ENCODE results near the gene NEXN. TPM values are rescaled to one million over a fixed set of nuclear protein-coding genes. Genes with fewer than 3 reads are reported as not detected.

The NEXN gene
- total and polyA plus RNA-seq, 10 donors: 3.4 to 9.9 (median 6.1) TPM

DNA sequence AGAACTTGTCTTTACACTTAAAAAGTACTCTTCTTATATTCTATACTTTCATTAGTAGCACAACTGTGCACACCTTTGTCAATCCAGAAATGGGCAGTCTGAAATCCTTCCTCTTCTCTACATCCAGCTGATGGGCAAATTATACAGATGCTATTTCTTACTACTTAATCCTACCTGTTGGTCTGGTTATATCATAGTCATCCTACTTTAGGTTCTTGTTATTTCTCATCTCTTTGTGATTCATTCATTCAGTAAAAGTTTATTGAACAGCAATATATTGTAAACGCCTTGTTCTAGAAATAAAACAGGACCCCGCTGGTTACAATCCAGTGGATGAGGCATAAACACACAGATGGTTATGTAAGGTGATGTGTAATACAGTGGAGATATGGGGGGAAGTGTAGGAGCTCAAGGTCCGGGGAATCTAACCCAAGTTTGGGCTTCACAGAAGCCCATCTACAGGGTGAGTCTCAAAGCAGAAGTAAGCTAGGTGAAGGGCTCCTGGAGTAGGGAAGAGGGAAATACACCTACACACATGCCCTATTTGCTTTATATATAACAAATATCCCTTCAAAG is 102.3 kb downstream of the NEXN start:
- intact Hi-C loops (cut with DNase I; ENCODE audit: low total_unique reads): no loop called here
- 72 to 91% (median 87%) methylated on average over 3 of the region's 3 CpGs for WGBS, 5 donors
- Histone ChIP-seq H3K27me3 (replicated peaks in 1 of 7) (no peaks in the 10 kb centered on the region), H3K4me1 (peaks cover 0 to 25% (median 6%) of the 10 kb centered on the region in 6 donors), H3K9me3 (no peaks in the 10 kb centered on the region), H3K27ac (no peak overlapping the region), H3K4me3 (no peak overlapping the region), H3K36me3 (peaks cover 0 to 16% (median 3%) of the 10 kb centered on the region in 6 donors)
- DNase-seq: no peak
- TF ChIP-seq POLR2A (IDR thresholded peaks at IDR 0.05) (no peak), POLR2AphosphoS5 (IDR thresholded peaks at IDR 0.05) (no peak)
- TF ChIP-seq, protein P1, sequence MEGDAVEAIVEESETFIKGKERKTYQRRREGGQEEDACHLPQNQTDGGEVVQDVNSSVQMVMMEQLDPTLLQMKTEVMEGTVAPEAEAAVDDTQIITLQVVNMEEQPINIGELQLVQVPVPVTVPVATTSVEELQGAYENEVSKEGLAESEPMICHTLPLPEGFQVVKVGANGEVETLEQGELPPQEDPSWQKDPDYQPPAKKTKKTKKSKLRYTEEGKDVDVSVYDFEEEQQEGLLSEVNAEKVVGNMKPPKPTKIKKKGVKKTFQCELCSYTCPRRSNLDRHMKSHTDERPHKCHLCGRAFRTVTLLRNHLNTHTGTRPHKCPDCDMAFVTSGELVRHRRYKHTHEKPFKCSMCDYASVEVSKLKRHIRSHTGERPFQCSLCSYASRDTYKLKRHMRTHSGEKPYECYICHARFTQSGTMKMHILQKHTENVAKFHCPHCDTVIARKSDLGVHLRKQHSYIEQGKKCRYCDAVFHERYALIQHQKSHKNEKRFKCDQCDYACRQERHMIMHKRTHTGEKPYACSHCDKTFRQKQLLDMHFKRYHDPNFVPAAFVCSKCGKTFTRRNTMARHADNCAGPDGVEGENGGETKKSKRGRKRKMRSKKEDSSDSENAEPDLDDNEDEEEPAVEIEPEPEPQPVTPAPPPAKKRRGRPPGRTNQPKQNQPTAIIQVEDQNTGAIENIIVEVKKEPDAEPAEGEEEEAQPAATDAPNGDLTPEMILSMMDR (IDR thresholded peaks at IDR 0.05 in 8 of 11, conservative IDR thresholded peaks at IDR 0.05 in 3 of 11): no peak

DNA sequence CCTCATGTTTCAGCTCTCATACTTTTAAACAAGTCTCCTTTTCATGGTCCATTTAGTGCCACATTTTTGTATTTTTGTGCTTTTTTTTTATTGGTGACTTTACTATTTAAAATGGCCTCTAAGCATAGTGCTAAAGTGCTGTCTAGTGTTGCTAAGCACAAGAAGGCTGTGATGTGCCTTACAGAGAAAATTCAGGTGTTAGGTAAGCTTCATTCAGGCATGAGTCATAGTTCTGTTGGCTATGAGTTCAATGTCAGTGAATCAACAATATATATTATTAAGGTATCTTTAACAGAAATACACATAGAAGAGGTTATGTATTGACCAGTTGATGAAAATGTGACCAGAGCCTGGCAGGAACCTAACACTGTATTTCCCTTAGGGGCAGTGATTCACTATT is 103.2 kb downstream of the NEXN start:
- no peaks in the 10 kb centered on the region for H3K9me3 ChIP-seq
- TF ChIP-seq POLR2A (IDR thresholded peaks at IDR 0.05) (no peak), POLR2AphosphoS5 (IDR thresholded peaks at IDR 0.05) (no peak)
- TF ChIP-seq, protein P1 (IDR thresholded peaks at IDR 0.05 in 8 of 11, conservative IDR thresholded peaks at IDR 0.05 in 3 of 11): no peak
- no peak overlapping the region for H3K4me3 ChIP-seq
- H3K27me3 ChIP-seq (replicated peaks in 1 of 7): no peaks in the 10 kb centered on the region
- H3K4me1 ChIP-seq: peaks cover 0 to 17% (median 0%) of the 10 kb centered on the region in 6 donors
- no peak overlapping the region for H3K27ac ChIP-seq
- H3K36me3 ChIP-seq: peaks cover 0 to 21% (median 3%) of the 10 kb centered on the region in 6 donors
- no peak for DNase-seq
- intact Hi-C loops (cut with DNase I; ENCODE audit: low total_unique reads): no loop called here

Other genes with a start within 250 kb of the NEXN start
- 10 to 100 TPM; 44.3 to 85.3 (median 53.7) TPM for gene ZZZ3, start 206.0 kb upstream of the NEXN start, total RNA-seq
- 10 to 100 TPM; 10.2 to 14.3 (median 13.7) TPM for gene ZZZ3, start 206.0 kb upstream of the NEXN start, polyA plus RNA-seq
- gene USP33, start 128.8 kb upstream of the NEXN start, total RNA-seq: 100 to 1,000 TPM in 1 of 7 donors, 10 to 100 TPM in 6; 55.4 to 105 (median 79.6) TPM
- gene USP33, start 128.8 kb upstream of the NEXN start, polyA plus RNA-seq: 10 to 100 TPM; 20.3 to 29.4 (median 24.5) TPM
- gene MIGA1, start 109.0 kb upstream of the NEXN start, total RNA-seq: 10 to 100 TPM; 12.6 to 20.2 (median 18.0) TPM
- 1 to 10 TPM; 2.4 to 2.8 (median 2.7) TPM for gene MIGA1, start 109.0 kb upstream of the NEXN start, polyA plus RNA-seq
- 100 to 1,000 TPM; 151 to 196 (median 176) TPM for gene FUBP1, start 90.4 kb downstream of the NEXN start, total RNA-seq
- 10 to 100 TPM; 52.5 to 63.5 (median 60.3) TPM for gene FUBP1, start 90.4 kb downstream of the NEXN start, polyA plus RNA-seq
- 10 to 100 TPM; 39.9 to 66.2 (median 57.9) TPM for gene DNAJB4, start 116.3 kb downstream of the NEXN start, total RNA-seq
- 10 to 100 TPM; 10.5 to 29.5 (median 11.4) TPM for gene DNAJB4, start 116.3 kb downstream of the NEXN start, polyA plus RNA-seq
- gene GIPC2, start 157.3 kb downstream of the NEXN start, total RNA-seq: 10 to 100 TPM; 27.9 to 49.9 (median 43.7) TPM
- gene GIPC2, start 157.3 kb downstream of the NEXN start, polyA plus RNA-seq: 10 to 100 TPM in 2 of 3 donors, 1 to 10 TPM in 1; 5.5 to 26.4 (median 11.8) TPM